Measurements from ENCODE around the gene CCDC6. TPM values are rescaled to one million over a fixed set of nuclear protein-coding genes. Genes with fewer than 3 reads are reported as not detected.

The CCDC6 gene
- total RNA-seq, 1 experiment from 2014 or later: 54.9 TPM

- no peak overlapping the region for H3K27ac ChIP-seq (ENCODE audit: low read depth, low read length)
- POLR2A ChIA-PET: no interaction called here
- RAD21 ChIA-PET (ENCODE audit: low non-redundant PET in 1 of 2, low total read pairs in 2 of 2, uncharacterized antibody in 2 of 2, unreplicated experiment in 2 of 2): no interaction called here
- no peak overlapping the region for H2AFZ ChIP-seq (ENCODE audit: low read depth, low read length, poor library complexity, severe bottlenecking)
- H3K9ac ChIP-seq (ENCODE audit: low read length): no peak overlapping the region
- H3K36me3 ChIP-seq (ENCODE audit: control insufficient read depth in 1 of 2, insufficient read depth in 2 of 2, low read length in 2 of 2): 0 out of 4 replicates have a peak, but pooled peaks cover 0 to 4% of the 10 kb centered on the region in 2 experiments
- intact Hi-C loops (cut with micrococcal nuclease): no loop called here
- no peaks in the 10 kb centered on the region for H3K4me1 ChIP-seq (ENCODE audit: control insufficient read depth in 1 of 2, insufficient read depth in 2 of 2, low read length in 2 of 2)
- H4K20me1 ChIP-seq (ENCODE audit: insufficient read depth): peaks cover 11% of the 10 kb centered on the region; the same call in 1 of the 2 replicates
- no peak overlapping the region for H3K4me3 ChIP-seq (replicated peaks in 1 of 2; ENCODE audit: low read depth in 1 of 2, low read length in 2 of 2)
- H3K9me3 ChIP-seq (ENCODE audit: control insufficient read depth in 1 of 2, insufficient read depth in 1 of 2, low read depth in 1 of 2, low read length in 2 of 2): no peaks in the 10 kb centered on the region
- no peaks in the 10 kb centered on the region for H3K9me2 ChIP-seq (ENCODE audit: insufficient read depth)
- no TSS peak for BruUV-seq (replicated peaks)
- H3K4me2 ChIP-seq (ENCODE audit: low read length): no peak overlapping the region
- DNase-seq (ENCODE audit: low read depth, low spot score) (no peak), ATAC-seq (no peak)
- CTCF ChIA-PET: no interaction called here
- no peaks in the 10 kb centered on the region for H3K27me3 ChIP-seq (ENCODE audit: insufficient read depth, low read length)
- peaks cover 30% of the 10 kb centered on the region; the same call in 1 of the 2 replicates for H3K79me2 ChIP-seq (ENCODE audit: insufficient read depth, low read length)
- no peak for TF ChIP-seq CBX3 (IDR thresholded peaks at IDR 0.05; ENCODE audit: low read depth)
- TF ChIP-seq REST (IDR thresholded peaks at IDR 0.05; ENCODE audit: low read depth): no peak
- TF ChIP-seq, protein P1, sequence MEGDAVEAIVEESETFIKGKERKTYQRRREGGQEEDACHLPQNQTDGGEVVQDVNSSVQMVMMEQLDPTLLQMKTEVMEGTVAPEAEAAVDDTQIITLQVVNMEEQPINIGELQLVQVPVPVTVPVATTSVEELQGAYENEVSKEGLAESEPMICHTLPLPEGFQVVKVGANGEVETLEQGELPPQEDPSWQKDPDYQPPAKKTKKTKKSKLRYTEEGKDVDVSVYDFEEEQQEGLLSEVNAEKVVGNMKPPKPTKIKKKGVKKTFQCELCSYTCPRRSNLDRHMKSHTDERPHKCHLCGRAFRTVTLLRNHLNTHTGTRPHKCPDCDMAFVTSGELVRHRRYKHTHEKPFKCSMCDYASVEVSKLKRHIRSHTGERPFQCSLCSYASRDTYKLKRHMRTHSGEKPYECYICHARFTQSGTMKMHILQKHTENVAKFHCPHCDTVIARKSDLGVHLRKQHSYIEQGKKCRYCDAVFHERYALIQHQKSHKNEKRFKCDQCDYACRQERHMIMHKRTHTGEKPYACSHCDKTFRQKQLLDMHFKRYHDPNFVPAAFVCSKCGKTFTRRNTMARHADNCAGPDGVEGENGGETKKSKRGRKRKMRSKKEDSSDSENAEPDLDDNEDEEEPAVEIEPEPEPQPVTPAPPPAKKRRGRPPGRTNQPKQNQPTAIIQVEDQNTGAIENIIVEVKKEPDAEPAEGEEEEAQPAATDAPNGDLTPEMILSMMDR (IDR thresholded peaks at IDR 0.05 in 2 of 3, conservative IDR thresholded peaks at IDR 0.05 in 1 of 3; ENCODE audit: borderline replicate concordance in 1 of 3, insufficient read depth in 1 of 3, low read depth in 2 of 3, low read length in 2 of 3): no peak
- no peak for TF ChIP-seq ZFX (IDR thresholded peaks at IDR 0.05)
- TF ChIP-seq TCF7L2 (IDR thresholded peaks at IDR 0.05; ENCODE audit: borderline replicate concordance, extremely low read depth, insufficient read depth, insufficient read length): no peak
- no peak for TF ChIP-seq ZNF274 (IDR thresholded peaks at IDR 0.05; ENCODE audit: low read depth, low read length)
- no peak for TF ChIP-seq FOSL1 (IDR thresholded peaks at IDR 0.05; ENCODE audit: low read depth)
- TF ChIP-seq YY1 (IDR thresholded peaks at IDR 0.05; ENCODE audit: extremely low read depth, insufficient replicate concordance, low read depth, low read length): no peak
- no peak for TF ChIP-seq POLR2AphosphoS5 (IDR thresholded peaks at IDR 0.05; ENCODE audit: low read depth, low read length)
- TF ChIP-seq SP1 (IDR thresholded peaks at IDR 0.05; ENCODE audit: low read depth): no peak
- no peak for TF ChIP-seq ZBTB33 (IDR thresholded peaks at IDR 0.05; ENCODE audit: extremely low read depth, insufficient replicate concordance, low read length)
- no peak for TF ChIP-seq EGR1 (IDR thresholded peaks at IDR 0.05; ENCODE audit: low read depth)
- TF ChIP-seq EZH2 (IDR thresholded peaks at IDR 0.05): no peak
- no peak for TF ChIP-seq POLR2A (IDR thresholded peaks at IDR 0.05; ENCODE audit: borderline replicate concordance, extremely low read depth, insufficient read depth, insufficient read length)
- no peak for TF ChIP-seq MAX (IDR thresholded peaks at IDR 0.05)
- TF ChIP-seq, protein P2, sequence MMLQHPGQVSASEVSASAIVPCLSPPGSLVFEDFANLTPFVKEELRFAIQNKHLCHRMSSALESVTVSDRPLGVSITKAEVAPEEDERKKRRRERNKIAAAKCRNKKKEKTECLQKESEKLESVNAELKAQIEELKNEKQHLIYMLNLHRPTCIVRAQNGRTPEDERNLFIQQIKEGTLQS (IDR thresholded peaks at IDR 0.05): no peak
Measured at GRCh38 chr10:59829024-59829423, 77.3 kb downstream of the CCDC6 start.
